T1000 (cell line): Measurements from ENCODE around the gene MPZ.
"Not testable (repeated sequence)": the region's sequence is repeated elsewhere in the genome, so short reads cannot be mapped to it uniquely, and the experiment has no call there.

Source experiments
- DNase-seq: peaks from one replicate; lab custom pipeline; 2025; ENCODE audit warnings: mixed read lengths; lab: John Stamatoyannopoulos, UW

Gene MPZ

DNA sequence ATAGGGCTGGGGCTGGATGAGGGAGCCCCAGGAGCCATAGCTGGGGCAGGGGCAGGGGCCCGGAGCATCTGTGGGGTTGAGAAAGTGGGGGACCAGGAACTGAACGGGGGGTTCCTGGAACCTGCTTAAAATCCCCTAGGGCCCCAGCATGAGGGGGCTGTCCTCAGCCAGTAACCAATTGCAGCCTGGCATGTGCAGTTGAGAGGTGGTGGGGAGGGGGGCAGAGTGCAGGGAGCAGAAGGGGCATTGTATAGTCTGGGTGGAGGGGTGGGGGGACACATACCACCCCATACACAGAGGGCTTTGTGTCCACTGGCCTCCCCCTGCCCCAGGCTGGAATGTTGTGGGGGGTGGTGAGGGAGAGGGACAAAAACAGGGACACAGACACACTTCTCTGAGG lies at the start of gene MPZ:
MPZ (minus strand) TSS at position 101 of the 400 bp plus-strand sequence; CDS start at position 38, 63 bp downstream.
- DNase-seq: no peak

DNA sequence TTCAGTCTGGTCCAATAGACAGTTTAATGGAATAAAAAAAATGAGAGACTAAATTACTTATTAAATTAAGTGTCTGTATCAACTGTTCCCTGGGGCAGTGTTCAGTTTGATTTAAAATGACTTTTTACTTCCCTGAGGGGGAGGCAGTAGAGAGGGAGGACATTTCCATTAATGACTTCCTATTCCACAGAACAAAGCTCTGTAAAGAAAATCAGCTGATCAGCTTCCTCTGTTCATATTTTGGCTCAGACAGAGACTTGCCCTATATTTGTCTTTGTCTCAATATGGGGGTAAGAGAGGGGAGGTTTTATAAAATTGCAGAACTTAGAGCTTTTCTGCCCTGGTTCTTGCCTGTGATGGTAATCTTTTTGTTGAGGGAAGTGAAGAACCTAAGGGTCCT lies 49.5 kb upstream of the MPZ start:
- DNase-seq: no peak

DNA sequence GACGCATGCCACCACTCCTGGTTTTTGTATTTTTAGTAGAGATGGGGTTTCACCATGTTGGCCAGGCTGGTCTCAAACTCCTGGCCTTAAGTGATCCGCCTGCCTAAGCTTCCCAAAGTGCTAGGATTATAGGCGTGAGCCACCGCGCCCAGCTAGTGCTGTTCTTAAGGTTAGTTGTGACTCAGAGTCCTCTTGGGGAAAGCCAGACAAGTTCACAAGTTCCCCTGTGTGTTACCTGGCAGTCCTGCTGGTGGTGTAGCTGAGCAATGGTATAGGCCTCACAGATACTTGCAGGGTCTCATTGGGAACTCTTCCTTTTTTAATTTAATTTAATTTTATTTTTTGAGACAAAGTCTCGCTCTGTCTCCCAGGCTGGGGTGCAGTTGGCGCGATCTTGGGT lies 47.3 kb upstream of the MPZ start:
- DNase-seq: no peak

DNA sequence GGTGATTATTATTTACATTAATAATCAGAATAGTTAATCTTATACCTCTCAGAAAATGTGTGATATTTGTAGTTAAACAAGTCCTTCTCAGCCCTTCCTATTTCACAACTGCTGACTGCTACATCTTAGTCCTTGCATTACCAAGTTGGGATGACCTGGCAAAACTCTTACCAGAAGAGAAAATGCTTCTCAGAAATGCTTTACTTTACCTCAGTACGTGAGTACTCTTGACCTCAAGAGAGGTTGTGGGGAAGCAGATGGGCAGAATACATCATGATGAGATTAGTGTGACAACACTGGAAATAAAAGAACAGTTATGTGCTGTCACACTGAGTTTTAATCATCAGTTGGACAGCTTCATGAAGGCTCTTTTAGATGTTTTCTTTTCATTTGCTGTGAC lies 41.7 kb upstream of the MPZ start:
- DNase-seq: no peak

DNA sequence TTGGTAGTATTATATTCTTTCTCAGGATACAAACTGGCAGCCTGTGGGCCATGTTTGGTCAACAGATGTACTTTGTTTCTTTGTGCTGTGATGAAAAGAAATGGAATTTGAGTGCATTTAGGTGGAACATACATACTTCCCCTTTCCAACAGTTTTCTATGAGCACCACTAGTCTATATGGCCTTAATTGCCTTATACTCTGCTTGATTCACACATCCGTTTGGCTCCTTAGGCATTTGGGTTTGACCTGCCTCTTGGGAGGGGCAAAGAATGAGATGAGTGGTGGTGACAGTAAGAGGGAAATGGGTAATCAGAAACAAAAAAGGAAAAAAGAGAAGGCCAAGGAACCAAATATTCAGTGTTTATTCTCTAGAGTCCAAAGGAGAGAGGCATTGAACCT lies 40.9 kb upstream of the MPZ start:
- DNase-seq: no peak

DNA sequence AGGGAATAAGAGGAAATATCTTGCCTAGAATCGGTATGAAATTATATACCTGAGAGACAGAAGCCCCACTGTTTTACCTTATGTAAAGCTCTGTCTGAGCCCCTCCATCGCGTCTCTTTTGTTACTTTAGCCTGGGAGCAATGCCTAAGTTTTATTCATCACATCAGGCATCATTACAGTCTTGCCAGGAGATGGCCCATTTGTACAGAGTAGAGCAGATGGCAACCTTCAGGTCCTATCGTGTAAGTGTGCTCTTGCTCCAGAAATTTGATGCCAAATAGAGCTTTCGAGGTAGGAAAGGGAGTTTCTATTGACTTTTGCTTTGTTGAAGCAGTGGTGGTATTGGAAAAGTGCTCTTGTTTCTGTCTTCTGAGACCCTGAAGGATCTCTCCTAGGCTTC lies 33.1 kb upstream of the MPZ start:
- no peak for DNase-seq

DNA sequence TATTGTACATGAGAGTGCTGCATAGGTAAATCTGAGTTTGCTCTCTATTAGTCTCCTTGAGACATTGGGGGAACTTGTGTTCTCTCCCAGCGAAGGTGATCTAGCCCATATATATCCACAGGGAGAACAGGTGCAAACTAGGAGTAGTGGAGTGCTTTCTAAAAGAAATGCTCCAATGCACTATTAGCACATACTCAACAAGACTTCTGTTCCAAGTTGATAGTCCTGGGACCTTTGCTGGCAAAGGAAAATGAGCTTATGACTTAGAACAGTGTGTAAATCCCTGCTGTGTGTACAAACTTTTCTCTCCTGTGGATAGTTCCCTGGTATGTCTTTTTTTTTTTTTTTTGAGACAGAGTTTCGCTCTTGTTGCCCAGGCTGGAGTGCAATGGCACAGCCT lies 32.4 kb upstream of the MPZ start:
- DNase-seq: no peak

DNA sequence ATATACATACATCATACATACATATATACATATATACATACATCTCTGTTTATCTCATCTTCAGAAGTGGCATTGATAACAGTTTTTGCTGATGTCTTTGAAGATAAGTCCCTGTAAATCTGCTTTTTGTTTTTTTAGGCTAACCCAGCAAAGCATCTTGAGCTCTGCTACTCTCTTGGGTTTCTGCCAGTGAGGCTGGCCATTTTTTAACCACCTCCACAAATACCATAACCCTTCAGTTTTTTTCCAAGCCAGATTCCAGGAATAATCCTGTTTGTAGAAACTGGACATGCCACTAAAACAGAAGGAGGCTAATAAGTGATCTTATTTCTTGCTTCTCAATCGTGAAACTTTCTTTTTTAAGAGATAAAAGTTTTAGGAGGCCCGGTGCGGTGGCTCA lies 26.0 kb upstream of the MPZ start:
- DNase-seq: no peak

DNA sequence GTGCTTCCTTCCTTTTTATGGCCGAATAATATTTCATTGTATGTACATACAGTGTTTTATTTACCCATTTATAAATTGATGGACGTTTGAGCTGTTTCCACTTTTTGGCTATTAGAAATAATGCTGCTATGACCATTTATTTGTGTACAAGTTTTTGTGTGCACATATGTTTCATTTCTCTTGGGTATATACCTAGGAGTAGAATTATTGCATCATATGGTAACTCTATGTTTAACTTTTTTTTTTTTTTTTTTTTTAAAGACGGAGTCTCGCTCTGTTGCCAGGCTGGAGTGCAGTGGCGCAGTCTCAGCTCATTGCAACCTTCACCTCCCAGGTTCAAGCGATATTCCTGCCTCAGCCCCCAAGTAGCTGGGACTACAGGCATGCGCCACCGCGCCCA lies 23.4 kb upstream of the MPZ start:
- DNase-seq: no peak

DNA sequence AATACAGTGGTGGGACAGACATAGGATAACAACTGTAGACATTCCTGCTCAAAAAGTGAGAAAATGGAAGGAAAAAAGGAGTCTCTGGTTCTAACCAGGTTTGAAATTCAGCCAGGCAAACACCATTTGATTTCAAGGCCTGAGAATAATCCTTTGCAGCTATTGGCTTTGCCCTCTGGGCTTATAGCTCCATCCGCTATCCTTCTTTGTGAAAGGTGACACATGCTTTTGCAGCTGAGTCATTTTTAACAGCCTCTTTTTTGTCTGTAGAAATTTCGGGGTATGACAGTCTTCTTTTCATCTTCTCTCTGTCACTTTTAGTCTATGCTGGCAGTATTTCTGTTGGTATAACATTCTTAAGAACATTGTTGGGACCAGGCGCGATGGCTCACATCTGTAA lies 20.6 kb upstream of the MPZ start:
- no peak for DNase-seq

DNA sequence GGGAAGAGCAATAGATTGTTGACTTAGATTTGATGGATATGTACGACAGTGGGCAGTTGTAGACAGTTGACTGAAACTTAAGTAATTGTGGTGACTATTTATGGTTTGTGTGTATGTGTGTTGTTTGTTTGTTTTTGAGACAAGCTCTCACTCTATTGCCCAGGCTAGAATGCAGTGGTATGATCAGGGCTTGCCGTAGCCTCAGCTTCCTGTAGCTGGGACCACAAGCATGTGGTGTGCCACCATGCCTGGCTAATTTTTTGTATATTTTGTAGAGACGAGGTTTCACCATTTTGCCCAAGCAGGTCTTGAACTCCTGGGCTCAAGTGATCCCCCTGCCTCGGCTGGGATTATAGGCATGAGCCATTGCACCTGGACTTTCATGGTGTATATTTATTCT lies 14.3 kb upstream of the MPZ start:
- no peak for DNase-seq

DNA sequence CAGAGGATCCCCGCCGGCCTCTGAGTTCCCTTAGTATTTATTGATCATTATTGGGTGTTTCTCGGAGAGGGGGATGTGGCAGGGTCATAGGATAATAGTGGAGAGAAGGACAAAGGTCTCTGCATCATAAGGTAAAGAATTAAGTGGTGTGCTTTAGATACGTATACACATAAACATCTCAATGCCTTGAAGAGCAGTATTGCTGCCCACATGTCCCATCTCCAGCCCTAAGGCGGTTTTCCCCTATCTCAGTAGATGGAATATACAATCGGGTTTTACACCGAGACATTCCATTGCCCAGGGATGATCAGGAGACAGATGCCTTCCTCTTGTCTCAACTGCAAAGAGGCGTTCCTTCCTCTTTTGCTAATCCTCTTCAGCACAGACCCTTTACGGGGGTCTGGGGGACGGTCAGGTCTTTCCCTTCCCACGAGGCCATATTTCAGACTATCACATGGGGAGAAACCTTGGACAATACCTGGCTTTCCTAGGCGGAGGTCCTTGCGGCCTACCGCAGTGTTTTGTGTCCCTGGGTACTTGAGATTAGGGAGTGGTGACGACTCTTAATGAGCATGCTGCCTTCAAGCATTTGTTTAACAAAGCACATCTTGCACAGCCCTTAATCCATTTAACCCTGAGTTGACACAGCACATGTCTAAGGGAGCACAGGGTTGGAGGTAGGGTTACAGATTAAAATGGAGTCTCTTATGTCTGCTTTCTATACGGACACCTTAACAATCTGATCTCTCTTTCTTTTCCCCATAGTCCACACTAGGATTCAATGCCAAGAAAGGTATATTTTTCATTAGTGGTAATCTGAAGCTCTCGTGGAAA lies 6.3 kb upstream of the MPZ start:
- DNase-seq: not testable (repeated sequence)

DNA sequence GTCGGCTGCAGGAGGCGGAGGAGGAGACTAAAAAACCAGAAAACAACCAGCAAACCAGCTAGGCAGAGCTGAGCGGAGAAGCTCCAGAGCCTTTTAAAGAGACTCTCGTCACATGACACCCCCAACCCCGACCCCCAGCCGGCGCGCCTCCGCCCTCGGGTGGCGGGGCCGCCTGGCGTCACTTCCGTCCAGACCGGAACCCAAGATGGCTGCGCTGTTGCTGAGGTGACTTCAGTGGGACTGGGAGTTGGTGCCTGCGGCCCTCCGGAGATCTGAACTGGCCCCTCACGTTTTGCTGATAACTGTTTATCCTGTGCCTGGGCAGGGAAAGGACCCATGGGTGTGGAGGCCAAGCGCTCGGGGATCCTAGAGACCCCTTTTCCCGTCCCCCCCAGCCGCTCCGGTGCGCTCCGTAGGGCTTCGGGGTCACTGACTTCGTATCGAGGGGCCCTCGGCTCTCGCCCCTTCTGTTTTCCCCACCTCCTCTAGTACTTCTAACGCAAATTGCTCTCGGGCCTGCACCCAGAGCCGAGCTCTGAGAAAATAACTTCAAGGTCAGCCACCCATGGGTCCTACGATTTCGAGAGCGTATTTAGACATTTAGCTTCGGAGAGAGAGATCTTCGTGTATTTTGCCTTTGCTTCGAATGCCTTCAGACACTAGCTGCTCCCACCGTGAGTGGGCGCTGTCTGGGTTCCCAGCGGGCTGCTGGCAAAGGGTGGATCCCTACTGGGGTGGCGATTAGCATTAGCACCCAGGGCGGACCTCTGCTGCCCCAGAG lies 4.6 kb upstream of the MPZ start, which contains the start of gene SDHC:
SDHC (plus strand) TSS at position 181 of the 781 bp plus-strand sequence; CDS start at position 206, 25 bp downstream.
- DNase-seq: peak; percentile 46

DNA sequence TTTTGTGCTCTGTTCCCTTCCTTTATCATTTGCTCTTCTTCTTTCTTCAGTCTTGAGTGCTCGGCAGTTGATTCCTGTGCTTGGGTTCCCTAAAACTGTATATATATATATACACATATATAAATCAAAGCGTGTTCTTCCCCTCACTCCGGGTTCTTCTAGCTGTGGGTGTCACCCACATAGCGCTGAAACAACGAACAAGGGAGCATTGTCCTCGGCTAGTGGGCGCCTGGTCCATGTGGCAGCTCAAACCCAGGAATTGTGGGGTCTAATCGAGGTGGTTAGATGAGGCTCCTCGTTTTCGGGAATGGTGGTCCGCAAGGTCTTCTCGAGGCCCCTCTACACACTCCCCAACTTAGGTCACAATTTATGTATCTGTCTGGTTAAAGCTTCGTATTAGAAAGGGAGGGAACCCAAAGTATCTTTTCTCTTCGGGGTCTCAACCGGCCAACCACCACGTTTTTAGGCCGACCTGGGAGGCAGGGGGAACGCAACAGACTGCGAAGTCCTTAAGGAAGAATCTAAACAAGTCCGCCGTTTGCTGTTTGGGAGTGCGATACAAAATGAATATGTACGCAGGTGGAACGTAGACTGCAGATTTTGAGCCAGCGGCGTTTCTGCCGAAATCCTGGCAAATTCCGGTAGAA lies 3.9 kb upstream of the MPZ start:
- DNase-seq: no peak

DNA sequence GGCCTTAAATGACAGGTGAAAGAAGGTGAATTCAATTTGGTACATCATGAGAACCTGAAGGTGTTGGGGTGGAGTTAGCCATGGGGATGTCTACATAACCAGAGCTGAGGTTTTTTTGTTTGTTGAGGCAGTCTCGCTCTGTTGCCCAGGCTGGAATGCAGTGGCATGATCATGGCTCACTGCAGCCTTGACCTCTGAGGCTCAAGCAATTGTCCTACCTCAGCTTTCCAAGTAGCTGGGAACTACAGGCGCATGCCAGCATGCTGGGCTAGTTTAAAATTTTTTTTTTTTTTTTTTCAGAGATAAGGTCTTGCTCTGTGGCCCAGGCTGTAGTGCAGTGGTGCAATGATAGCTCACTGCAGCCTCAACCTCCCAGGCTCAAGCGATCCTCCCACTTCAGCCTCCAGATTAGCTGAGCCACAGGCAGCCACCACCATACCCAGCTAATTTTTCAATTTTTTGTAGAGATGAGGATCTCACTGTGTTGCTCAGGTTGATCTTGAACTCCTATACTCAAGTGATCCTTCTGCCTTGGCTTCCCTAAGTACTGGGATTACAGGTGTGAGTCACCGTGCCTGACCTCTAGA lies 1.9 kb upstream of the MPZ start:
- DNase-seq: no peak

DNA sequence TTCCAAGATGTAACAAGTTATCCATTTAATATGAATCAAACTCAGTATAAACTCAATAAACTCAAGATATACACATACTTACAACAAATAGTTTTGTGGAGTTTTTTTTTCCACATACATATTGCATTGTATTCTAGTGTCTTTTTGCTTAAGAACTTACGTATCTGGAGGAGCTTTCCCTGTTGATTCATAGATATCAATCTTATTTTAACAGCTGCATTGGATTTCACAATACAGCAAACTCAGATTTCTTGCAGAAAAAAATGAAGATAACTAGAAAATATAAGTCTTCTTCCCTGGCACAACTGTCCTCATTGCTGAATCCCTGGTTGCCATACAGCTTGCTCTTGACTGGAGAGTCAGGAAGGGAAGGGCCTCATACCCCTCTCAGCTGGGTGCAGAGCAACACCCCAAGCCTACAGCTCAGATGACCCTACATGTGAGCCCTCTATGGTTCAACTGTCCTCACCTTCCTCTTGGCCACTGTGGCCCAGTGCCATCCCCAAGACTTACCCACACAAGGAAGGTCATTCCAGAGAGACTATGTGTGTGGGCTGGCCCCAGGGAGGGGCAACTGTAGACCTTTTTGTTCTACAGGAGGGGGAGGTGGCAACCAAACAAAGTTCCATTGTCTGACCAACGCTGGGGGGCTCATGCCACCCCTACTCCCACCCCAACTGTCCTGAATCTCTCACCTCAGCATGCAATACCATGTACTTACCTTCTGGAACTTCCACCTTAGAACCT lies 1.7 kb downstream of the MPZ start:
- no peak for DNase-seq

DNA sequence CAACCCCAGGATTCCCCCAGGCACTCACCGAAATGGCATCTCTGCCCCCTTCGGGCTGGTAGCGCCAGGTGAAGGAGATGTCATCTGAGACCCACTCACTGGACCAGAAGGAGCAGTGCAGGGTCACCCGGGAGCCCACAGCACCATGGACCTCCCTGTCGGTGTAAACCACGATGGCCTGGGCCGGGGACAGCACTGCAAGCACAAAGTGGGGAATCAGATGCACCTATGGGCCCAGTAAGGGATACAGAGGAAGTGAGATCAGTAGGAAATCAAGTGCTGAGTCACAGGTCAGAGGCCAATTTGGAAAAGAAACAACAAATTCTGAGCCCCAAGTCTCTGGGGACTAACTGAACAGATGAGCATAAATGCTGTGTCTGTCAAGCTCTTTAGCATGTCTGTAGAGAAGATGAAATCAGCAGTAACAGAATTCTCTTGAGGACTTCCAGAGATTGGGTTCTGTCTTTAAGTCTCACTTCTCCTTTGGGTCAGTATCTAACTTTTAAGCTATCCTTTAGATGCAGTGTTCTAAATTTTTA lies 2.5 kb downstream of the MPZ start:
- no peak for DNase-seq

DNA sequence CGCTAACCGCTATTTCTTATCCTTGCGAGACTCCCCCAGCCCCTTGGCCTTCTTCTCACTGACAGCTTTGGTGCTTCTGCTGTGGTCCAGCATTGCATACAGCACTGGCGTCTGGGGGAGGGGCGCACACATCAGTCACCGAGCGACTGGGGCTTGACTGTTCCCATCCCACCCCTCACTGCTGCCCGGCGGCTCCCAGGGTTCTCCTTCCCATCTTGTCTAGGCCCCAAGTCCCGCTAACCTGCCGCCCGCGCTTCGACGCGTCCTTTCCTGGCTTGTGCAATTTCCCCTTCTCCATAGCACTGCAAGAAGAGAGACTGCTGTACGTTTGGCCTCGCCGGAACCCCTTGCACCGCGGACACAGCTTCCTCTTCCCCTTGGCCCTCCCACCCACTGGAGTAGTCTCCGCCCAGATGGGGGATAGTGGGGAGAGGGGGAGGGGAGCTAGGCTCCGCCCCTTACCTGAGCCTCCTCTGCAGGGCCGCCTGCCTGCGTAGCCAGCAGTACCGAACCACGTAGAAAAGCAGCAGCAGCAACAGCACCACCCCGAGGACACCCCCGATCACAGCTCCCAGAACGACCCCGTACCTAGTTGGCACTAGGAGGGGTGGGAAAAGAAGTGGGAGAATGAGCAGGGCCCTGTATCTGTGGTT lies 3.8 kb downstream of the MPZ start:
- DNase-seq: no peak

DNA sequence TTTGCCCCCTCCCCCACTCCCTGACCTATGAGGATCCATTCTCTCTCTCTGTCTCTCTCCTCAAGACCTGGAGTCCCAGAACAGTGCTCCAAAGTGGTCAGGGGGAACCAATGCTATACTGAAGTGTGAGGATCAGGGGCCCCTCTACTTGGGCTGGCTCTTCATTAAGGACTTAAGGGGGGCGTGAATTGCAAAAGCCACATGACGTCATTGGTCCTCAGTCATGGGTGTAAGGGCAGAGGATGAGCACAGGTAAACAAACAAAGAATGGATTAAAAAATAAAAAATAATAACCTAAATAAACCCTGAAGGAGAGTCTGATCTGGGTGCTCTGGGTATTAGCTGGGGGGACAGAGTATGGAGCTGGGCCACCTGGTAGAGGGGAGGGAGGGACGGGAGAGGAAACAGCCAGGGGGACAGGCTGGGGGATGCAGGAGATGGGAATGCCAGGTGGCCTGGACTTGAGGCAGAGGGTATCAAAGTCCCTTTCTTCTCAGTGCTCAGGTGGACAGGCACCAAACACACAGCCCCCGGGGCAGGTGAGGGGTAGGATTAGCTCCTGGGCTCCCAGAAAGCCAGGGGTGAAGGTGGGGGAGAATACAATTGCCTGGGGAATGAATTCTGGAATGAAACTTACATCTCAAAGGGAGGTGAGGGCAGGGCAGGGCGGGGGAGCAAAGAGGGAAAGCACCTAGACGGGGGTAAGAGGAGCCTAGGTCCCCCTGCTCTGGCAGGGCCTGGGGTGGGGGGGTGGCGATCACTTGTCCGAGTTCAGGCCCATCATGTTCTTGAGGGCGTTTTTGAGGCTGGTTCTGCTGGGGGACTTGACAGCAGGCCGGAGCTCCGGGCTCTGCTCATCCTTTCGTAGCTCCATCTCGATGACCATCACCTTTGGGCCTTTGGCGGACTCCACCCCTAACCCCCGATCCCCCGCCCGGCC lies 4.6 kb downstream of the MPZ start:
- no peak for DNase-seq

DNA sequence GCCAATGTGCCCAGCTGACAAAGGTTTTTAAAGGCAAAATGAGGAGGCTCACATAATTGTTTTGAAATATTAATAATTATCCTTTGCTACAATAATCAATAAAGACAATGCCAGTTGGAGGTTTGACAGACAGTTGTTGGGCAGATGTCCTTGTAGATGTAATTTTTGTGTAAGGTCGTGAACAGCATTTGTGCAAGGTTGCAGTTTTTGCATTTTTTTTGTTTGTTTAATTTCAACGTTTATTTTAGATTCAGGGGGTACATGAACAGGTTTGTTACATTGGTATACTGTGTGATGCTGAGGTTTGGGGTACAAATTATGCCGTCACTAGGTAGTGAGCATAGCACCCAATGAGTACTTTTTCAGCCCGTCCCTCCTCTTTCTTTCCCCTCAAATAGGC lies 9.3 kb downstream of the MPZ start:
- DNase-seq: no peak
